HG03066 (cell line): ENCODE results near the gene ELP1.

ENCODE experiments used
- ATAC-seq: cut with Tn5 transposase; IDR thresholded peaks from one replicate; pipeline ENCODE4 v1.9.1; 2021; ENCODE audit warnings: low read depth; ENCODE audit not compliant: unreplicated experiment

Gene ELP1

DNA sequence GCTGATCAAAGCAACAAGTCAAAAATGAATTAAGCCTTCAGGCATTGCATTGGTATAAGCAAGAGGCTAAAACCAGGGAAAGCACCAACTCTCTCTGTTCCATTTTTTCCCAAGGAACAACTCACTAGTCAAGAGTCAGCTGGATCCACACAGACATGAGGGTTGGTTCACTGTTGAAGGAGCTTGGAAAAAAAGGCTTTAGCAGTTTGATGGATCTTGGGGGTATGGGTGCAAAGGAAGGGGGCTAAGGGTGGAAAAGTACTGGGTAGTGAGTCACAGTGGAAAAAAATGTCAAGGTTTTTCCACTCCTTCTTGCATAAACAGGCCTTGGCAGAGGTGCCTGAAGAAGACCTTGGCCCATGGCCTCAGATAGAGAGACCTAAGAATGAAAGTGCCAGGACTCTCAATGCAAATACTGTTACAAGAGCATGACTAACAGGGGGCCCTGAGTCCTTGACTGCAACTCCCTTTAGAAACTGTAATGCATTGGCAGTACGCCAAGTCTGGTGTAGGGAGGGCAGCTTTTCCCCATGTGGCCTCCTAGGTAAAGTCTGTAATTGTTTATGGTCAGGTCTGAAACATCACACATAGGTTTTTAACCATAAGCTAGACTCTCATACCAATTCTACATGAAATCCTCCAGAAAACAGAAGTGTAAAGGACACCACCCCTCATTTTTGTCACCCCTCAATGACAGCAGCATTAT, 48.1 kb downstream of the ELP1 start:
- ATAC-seq: peak; percentile 99

DNA sequence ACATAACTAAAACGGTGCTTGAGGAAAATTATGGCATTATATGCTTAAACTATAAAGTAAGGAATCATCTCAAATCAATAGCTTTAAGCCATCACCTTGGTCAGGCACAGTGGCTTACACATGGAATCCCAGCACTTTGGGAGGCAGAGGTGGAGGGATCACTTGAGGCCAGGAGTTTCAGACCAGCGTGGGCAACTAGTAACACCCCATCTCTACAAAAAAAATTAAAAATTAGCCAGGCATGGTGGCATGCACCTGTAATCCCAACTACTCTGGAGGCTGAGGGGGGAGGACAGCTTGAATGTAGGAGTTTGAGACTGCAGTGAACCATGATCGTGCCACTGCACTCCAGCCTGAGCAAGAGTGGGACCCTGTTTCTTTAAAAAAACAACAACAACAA, 49.2 kb downstream of the ELP1 start:
- ATAC-seq: no peak

DNA sequence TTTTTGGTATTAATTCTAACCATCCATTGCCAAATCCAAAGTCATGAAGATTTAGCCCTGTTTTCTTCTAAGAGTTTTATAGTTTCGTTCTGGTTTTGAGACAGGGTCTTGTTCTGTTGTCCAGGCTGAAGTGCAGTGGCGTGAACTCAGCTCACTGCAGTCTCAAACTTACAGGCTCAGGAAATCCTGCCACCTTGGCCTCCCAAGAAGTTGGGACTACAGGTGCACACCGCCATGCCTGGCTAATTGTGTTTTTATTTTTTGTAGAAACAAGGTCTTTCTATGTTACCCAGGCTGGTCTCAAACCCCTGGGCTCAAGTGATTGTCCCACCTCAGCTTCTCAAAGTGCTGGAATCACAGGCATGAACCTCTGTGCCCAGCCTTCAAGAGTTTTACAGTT, 50.8 kb downstream of the ELP1 start:
- no peak for ATAC-seq

DNA sequence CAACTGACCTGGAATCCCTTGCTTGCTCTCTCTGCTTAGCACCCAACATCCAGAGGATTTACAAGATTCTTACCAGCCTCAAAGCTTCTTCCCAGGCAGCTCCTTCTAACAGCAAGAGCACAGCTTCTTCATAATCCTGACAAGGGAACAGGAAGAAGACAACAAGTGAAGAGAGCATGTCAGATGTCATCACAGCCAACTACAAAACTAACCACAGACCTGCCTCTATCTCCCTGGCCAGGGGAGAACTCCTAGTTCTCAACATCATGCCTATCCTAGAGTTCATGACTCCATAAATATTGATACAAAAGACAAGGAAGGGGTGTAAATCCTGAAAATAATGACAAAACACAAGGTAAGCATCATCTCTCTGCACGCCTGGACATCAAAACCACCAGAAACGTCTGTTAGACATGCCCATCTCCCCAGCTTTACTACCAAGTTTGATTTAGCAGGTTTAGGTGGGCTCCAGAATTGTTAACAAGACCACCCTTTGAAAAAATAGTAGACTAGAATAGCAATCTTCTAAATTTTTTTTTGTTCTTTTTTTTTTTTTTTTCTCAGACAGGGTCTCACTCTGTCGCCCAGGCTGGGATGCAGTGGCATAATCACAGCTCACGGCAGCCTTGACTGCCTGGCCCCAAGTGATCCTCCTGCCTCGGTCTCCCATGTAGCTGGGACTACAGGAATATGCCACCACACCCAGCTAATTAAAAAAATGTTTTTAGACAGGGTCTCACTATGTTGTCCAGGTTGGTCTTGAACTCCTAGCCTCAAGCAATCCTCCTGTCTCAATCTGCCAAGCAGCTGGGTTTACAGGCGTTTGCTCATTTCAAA, 51.7 kb downstream of the ELP1 start:
- no peak for ATAC-seq

DNA sequence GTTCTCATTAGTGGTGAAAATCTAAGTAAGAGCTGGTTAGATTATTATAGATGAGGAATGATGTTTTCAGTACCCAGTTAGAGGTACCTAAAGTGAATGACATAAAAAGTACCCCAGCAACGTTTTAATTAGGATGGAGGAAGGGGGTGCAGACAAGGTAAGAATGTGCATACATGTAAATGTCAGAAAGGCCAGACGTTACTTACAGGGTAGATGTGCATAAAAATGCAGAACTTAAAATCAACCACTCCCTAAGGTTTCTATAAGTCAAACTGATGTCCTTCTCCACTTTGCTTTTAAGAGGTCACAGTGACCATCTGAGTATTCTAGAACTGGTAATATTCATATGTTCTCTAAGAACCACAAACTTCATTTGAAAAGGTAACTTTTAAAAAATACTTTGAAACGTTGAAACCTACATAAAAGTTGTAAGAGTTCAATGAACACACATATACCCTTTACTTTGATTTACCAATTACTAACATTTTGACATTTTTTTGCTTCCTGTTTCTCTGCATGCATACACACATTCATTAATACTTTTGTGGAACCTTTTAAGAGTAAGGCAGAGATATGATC, 53.1 kb downstream of the ELP1 start:
- ATAC-seq: no peak

DNA sequence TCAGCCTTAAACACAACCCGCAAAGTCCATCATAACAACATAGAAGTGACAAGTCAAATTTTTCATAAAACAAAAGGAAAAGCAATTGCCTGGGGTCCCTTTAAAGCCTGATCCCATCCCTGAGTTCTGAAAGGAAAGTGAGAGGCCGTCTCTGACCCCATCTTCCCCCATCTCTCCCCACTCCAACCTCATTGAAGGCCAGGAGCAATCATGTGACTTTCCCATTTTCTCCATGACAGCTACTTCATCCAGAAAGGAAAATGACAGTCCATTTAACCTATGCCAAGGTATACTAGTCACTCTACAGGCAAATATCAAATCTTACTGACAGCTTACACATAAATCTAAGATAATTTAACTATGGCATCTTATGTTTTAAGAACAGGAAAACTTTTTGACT, 56.4 kb downstream of the ELP1 start:
- ATAC-seq: no peak

DNA sequence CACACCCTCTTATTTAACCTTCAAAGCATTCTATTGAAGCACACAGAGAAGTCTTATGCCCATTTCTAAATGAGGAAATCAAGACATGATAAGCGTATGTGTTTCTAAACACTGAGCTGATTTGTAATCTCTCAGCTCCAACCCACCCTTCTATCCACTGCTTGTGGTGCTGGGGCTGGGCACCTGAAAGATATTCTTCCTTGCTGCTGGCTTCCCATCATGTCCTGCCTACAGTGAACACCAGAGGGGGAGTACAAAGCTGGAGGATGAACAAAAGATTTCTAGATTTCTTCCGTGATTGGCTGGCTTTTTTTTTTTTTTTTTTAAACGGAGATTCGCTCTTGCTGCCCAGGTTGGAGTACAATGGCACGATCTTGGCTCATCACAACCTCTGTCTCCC, 57.5 kb downstream of the ELP1 start:
- ATAC-seq: no peak

DNA sequence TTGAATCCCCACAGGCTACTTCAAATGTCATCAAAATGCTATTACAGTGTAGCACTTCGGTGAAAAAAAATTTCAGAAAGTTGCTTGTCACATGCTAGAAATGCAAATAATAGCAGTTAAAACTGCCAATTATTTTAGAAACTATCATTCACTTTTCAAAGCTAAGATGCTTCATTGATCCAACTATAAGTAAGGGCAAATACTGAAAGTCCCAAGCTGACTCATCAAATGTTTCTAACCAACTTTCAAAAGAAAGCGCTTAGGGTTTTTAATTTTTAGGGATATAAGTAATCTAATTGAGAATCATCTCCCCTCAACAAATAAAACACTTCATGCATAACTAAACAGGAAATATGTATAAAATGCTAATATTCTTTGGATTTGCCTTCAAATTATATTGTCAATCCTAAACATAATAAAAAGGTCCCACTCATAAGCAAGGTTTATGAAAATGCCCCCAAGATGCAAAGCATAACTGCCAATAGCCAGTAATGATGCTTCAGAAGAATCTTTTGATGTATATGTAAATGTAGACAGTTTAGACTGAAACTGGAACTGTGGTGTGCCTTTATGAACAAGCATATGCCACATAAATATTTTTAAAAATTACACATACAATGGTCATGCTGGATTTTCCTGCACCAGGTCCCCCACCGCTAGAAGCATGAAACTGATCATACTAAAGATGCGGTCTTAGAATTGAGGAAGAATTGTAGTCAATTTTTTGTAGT, 59.7 kb downstream of the ELP1 start:
- no peak for ATAC-seq

DNA sequence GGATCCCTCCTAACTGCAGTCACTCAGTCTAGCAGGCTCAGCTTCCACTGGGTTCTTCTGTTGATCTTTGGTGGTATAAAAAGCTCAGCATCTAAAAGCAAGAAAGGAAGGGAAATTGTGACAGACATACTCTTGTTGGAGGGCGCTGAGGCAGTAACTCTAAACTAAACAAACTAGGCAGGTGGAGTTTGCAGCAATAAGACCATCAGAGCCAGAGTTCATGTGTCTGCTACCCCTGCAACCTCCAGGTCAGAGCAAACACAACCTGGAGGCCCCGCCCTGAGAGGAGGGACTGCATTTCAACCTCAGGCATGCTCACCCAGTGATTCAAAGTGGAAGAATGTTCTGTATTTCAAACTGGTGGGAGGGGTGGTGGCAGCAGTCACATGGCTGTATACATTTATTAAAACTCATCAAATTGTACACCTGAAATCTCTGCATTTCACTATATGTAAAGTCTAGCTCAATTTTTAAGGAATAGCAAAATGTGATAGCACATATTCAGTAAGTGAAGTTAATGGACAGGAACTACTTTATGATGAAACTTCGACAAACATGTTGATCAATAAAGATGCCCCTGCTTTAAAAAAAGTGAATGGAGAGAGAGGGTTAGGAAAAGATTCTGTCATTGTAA, 64.7 kb downstream of the ELP1 start:
- no peak for ATAC-seq

- ATAC-seq: no peak
Measured at GRCh38 chr9:108867829-108868228, 66.1 kb downstream of the ELP1 start.

DNA sequence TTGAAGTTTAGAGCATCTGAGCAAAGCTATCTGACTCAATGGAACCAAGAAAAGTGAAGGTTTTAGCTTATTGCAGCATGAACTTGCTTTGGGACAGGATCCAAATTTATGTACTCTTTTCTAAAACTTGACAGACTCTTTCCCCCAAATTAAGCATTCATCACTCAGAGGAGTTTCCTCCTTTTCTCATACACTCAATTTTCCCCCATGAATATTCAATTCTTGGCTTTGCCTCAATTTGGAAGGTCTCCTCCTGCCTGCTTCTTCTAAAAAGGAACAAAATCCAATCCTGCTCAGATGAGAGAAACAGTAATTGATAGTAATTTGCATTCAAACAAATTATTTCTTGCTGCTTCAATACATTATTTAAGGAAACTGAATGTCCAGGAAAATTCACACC, 66.8 kb downstream of the ELP1 start:
- no peak for ATAC-seq

- ATAC-seq: no peak
Measured at GRCh38 chr9:108866001-108866420, 67.9 kb downstream of the ELP1 start.

DNA sequence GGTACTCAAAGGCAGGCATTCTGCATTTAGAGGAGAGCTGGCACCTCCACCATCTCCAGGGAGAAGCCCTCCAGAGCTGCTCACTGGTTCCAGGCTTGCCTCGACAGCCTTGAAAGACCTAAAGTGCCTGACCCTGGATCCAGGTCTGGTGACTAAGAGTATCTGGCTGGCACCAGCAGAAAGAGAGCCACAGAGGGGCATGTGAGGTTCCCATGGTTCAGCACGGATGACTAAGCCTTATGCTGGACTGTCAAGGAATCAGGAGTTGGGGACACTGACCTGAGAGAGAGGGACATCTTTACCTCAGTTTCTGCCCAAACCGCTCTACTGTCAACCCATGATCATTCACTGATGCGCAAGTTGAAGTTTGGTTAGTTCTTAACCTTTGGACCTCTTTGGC, 68.9 kb downstream of the ELP1 start:
- ATAC-seq: no peak

- ATAC-seq: no peak
Measured at GRCh38 chr9:108864446-108864845, 69.5 kb downstream of the ELP1 start.

- ATAC-seq: no peak
Measured at GRCh38 chr9:108863891-108864290, 70.0 kb downstream of the ELP1 start.

- ATAC-seq: no peak
Measured at GRCh38 chr9:108861997-108862396, 71.9 kb downstream of the ELP1 start, which contains the start of gene ACTL7A. TSS of gene ACTL7A (plus strand) at chr9:108862266. CDS start at chr9:108862323, 57 bp downstream.

DNA sequence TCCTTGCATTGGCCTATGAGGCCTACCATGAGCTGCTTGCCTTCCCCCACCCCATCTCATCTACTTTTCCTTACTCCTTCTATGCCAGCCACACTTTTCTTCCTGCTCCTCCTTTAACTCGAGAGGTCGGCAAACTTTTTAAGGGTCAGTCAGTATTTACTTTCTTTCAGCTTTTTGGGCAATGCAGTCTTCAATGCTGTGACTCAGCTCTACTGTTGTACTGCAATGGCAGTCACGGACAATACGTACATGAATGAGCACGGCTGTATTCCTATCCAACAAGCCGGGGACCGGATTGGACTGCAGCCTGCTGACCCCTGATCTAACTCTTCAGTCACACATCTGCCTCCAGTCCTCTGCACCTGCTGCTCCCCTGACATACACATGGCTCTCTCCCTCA, 72.5 kb downstream of the ELP1 start:
- ATAC-seq: no peak

- no peak for ATAC-seq
Measured at GRCh38 chr9:108860764-108861163, 73.2 kb downstream of the ELP1 start.

DNA sequence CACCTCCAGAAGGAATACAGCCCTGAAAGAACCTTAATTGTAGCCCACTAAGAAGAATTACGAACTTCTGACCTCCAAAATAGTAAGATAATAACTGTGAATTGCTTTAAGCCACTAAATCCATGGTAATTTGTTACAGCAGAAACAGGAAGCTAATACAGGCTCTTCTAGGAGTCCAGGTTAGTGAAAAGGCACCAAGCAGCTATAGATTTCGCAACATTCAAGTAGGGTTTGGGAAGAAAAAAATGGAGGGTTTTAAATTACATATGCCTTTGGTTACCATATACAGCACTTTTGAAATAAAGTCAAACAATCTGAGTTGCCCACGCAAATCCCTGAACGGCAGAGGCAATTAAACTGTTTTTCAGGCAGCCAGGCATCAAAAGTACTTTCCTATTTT, 73.6 kb downstream of the ELP1 start:
- ATAC-seq: no peak

DNA sequence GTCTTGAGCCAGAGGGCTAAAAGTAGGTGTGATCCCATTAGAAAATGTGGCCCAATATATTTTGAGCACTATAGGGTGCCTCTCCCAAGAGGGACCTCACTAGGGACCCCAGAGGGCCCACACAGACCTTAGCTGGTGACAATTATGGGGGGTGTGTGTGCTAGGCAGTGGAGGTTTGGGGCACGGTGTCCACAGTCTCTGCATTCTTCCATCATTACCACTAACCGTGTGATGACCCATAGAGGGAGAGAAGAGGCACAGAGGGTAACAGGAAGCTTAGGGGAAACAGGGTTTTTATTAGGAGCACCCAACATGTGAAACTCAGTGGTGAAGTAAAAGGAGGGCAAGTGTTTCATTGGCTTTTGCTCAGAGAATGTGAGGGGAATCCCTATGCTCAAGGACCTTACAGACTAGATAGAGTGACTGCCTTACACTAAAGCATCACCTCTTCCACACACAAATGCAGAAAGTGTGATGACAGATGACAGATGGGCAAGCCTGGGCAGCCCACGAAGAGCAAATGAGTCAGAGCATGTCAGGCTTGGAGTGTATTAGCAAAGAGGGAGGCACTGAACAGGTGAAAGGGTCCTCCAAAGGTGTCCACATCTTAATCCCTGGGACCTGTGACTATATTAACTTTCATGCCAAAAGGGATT, 74.3 kb downstream of the ELP1 start:
- peak; percentile 79 for ATAC-seq
